Thyroid gland (tissue), 4 donors: ENCODE measurements around the gene PEX10.

ENCODE experiments used
- POLR2A ChIP-seq, 2 donors: fragments of 450-650 bp; IDR thresholded peaks; one replicate each; pipeline ENCODE4 v1.6.1; 2017; ENCODE audit warnings: antibody characterized with exemption in 2 of 2, mild to moderate bottlenecking in 2 of 2, moderate library complexity in 1 of 2
- TF ChIP-seq, protein P1 (sequence below), 6 experiments: fragments of 200-600 bp in 3 of 6; fragments of 450-650 bp in 3 of 6; sonication (generic) in 3 of 6; IDR thresholded peaks; one replicate each; pipeline ENCODE4 v1.5.1; 2016 to 2019; ENCODE audit warnings: antibody characterized with exemption in 6 of 6, mild to moderate bottlenecking in 2 of 6, inconsistent platforms in 1 of 6, moderate library complexity in 1 of 6

DNA sequence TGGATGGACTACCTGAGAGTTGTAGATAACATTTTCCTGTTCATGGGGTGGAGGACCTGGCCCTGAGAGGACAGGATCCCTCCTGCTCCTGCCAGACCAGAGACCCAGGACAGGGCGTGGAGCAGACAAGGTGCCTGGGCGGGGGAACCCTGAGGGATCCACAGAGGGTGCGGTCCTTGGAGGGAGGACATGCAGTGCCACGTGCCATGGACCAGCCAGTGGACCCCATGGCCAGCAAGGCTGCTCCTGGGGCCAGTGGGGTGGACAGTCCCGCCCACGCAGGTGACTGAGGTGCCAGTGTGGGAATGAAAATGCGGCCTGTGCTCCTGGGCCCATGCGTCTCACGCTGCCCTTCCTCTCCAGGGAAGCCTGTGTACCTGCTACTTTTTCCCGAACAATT is 17.1 kb downstream of the PEX10 start:
- TF ChIP-seq POLR2A (IDR thresholded peaks at IDR 0.05), result no peak
- TF ChIP-seq, protein P1, sequence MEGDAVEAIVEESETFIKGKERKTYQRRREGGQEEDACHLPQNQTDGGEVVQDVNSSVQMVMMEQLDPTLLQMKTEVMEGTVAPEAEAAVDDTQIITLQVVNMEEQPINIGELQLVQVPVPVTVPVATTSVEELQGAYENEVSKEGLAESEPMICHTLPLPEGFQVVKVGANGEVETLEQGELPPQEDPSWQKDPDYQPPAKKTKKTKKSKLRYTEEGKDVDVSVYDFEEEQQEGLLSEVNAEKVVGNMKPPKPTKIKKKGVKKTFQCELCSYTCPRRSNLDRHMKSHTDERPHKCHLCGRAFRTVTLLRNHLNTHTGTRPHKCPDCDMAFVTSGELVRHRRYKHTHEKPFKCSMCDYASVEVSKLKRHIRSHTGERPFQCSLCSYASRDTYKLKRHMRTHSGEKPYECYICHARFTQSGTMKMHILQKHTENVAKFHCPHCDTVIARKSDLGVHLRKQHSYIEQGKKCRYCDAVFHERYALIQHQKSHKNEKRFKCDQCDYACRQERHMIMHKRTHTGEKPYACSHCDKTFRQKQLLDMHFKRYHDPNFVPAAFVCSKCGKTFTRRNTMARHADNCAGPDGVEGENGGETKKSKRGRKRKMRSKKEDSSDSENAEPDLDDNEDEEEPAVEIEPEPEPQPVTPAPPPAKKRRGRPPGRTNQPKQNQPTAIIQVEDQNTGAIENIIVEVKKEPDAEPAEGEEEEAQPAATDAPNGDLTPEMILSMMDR (IDR thresholded peaks at IDR 0.05), result no peak
